Body of pancreas (tissue), 4 donors: ENCODE data around the gene THY1. TPM values are rescaled to one million over a fixed set of nuclear protein-coding genes. Genes with fewer than 3 reads are reported as not detected.

Experiments used
- ATAC-seq: fragments of 150-250 bp; one replicate; pipeline ENCODE4 v1.9.1; 2016
- DNase-seq, 4 donors: peaks; one replicate each; pipeline ENCODE4 v3.0.0-alpha.2; 2019
- H3K27ac ChIP-seq, 4 donors: fragments of 200-600 bp; sonication (generic); 1 replicate in 3 of 4; 2 replicates in 1 of 4; pipeline versions ENCODE4 v1.5.1 to v1.6.1; 2016 to 2019; ENCODE audit warnings: mild to moderate bottlenecking in 1 of 4, mixed read lengths in 1 of 4, moderate library complexity in 1 of 4
- H3K27me3 ChIP-seq, 2 donors: fragments of 200-600 bp; sonication (generic); one replicate each; pipeline ENCODE4 v1.6.0; 2016; ENCODE audit warnings: mild to moderate bottlenecking in 1 of 2
- H3K36me3 ChIP-seq, 2 donors: fragments of 200-600 bp; sonication (generic); replicated peaks in 1 of 2; 2 replicates each; pipeline ENCODE4 v1.5.1; 2016; ENCODE audit warnings: low read depth in 2 of 2; ENCODE audit not compliant: insufficient read depth in 1 of 2
- H3K4me1 ChIP-seq: fragments of 200-600 bp; sonication (generic); one replicate; pipeline ENCODE4 v1.6.0; 2016
- H3K4me3 ChIP-seq, 2 donors: fragments of 200-600 bp; sonication (generic); 1 replicate in 1 of 2; 2 replicates in 1 of 2; pipeline ENCODE4 v1.5.1; 2016 to 2019
- H3K9me3 ChIP-seq, 3 donors: fragments of 200-600 bp; sonication (generic); 1 replicate in 2 of 3; 2 replicates in 1 of 3; pipeline ENCODE4 v1.5.1; 2016
- POLR2A ChIP-seq, 3 donors: fragments of 450-650 bp; IDR thresholded peaks; one replicate each; pipeline ENCODE4 v1.6.1; 2016; ENCODE audit warnings: antibody characterized with exemption in 3 of 3, mild to moderate bottlenecking in 2 of 3
- WGBS, 2 donors: methylation state at CpG; one replicate each; pipeline ENCODE4 v1.1.5; 2017; 5-methylcytosine and 5-hydroxymethylcytosine counted together
- intact Hi-C: fragments of 100-400 bp; cut with DNase I; formaldehyde crosslinking; loops from one replicate; pipeline ENCODE4 v1.15.1; 2023
- total RNA-seq, 2 donors: library from RNA; depleted of rRNA; stranded (reverse); fragments of >200 nt; gene quantifications; one replicate each; pipeline ENCODE4 v1.1.0, GENCODE V29; 2016
- TF ChIP-seq, protein P1 (sequence below), 7 experiments: fragments of 450-650 bp in 4 of 7; fragments of 200-600 bp in 3 of 7; sonication (generic) in 3 of 7; IDR thresholded peaks; one replicate each; pipeline ENCODE4 v1.5.1; 2016 to 2019; ENCODE audit warnings: antibody characterized with exemption in 7 of 7

The THY1 gene
- 1 to 10 TPM; 6.9 to 9.9 TPM for total RNA-seq

DNA sequence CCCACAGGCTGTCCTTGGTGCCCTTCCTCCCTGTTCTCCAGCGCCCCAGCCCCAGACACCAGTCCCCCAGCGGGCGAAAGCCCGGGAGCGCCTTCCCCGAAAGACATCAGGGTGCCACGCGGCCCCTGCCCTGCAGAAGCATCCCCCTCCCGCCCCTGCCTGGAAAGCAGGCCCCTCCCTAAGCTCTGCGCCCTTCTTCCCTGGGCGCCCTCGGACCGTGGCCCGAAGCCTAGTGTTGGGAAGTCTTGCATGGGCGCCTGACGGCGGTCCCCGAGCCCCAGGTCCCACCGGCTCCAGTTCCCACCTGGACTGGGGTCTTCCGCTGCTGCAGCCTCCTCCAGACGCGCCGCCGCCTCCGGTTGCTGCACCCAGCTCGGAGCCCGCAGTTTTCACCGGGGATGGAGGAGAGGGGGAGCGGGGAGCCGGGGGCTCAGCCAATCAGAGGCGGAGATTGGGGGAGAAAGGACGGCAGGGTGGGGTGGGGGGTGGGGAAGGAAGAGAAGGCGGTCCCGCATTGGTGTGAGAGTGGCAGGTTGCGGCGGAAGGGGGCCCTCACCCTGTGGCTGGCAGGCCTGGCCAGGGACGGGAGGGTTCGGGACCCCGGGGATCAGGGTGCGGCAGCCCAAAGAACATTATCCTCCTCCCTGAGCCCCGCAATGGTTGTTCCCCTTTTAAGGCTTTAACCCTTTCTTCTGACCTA, at the start of gene THY1:
Gene THY1, minus strand, starts transcription at position 364 of the 700 bp plus-strand sequence. CDS start 2,267 bp downstream, outside the sequence.
- 5 to 8% methylated on average over 23 to 41 of the region's 41 CpGs for WGBS, 2 donors
- H3K4me3 ChIP-seq = no peak within 1 kb of the TSS
- TF ChIP-seq, protein P1, sequence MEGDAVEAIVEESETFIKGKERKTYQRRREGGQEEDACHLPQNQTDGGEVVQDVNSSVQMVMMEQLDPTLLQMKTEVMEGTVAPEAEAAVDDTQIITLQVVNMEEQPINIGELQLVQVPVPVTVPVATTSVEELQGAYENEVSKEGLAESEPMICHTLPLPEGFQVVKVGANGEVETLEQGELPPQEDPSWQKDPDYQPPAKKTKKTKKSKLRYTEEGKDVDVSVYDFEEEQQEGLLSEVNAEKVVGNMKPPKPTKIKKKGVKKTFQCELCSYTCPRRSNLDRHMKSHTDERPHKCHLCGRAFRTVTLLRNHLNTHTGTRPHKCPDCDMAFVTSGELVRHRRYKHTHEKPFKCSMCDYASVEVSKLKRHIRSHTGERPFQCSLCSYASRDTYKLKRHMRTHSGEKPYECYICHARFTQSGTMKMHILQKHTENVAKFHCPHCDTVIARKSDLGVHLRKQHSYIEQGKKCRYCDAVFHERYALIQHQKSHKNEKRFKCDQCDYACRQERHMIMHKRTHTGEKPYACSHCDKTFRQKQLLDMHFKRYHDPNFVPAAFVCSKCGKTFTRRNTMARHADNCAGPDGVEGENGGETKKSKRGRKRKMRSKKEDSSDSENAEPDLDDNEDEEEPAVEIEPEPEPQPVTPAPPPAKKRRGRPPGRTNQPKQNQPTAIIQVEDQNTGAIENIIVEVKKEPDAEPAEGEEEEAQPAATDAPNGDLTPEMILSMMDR (IDR thresholded peaks at IDR 0.05) = no peak
- no peak for TF ChIP-seq POLR2A (IDR thresholded peaks at IDR 0.05)
- ATAC-seq (no peak), DNase-seq (no peak)
- H3K27ac ChIP-seq = peak within 1 kb of the TSS in 1 of 4 donors; percentile 29
- no peaks in the 10 kb centered on the region for H3K36me3 ChIP-seq
- H3K9me3 ChIP-seq = no peaks in the 10 kb centered on the region
- peaks cover 11% of the 10 kb centered on the region for H3K4me1 ChIP-seq
- intact Hi-C loops = no loop called here
- H3K27me3 ChIP-seq = no peaks in the 10 kb centered on the region

DNA sequence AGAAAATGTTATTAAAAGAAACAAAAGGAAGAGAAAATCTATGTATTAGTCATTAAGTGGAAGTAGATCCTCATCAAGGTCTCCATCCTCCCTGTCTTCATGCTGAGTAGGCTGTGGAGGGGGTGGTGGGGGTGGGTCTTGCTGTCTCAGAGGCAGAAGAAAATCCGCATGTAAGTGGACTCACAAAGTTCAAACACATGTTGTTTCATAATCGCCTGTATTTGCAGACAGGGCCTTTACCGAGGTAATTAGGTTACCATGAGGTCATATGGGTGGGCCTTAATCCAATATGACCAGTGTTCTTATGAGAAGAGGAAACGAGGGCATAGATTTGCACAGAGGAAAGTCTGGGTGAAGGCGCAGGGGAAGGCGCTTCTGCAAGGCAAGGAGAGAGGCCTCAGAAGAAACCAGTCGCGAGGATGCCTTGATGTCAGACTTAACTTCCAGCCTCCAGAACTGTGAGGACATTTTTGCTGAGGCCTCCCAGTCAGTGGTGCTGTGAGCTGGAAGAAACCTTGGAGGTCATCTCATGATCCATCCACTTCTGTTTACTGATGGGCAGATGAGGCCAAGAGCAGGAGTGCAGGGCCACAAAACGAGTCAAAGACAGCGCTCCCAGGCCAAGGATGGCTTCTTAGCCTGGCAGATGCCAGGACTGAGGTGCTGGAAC, 49.3 kb upstream of the THY1 start:
- WGBS, 2 donors = 75% methylated on average over 10 of the region's 10 CpGs
- Histone ChIP-seq H3K36me3 (no peaks in the 10 kb centered on the region), H3K27me3 (no peaks in the 10 kb centered on the region), H3K4me3 (no peak overlapping the region), H3K4me1 (no peaks in the 10 kb centered on the region), H3K9me3 (no peaks in the 10 kb centered on the region), H3K27ac (no peak overlapping the region)
- ATAC-seq = no peak
- intact Hi-C loops = no loop called here
- no peak for DNase-seq
- no peak for TF ChIP-seq POLR2A (IDR thresholded peaks at IDR 0.05)
- TF ChIP-seq, protein P1 (IDR thresholded peaks at IDR 0.05) = no peak

DNA sequence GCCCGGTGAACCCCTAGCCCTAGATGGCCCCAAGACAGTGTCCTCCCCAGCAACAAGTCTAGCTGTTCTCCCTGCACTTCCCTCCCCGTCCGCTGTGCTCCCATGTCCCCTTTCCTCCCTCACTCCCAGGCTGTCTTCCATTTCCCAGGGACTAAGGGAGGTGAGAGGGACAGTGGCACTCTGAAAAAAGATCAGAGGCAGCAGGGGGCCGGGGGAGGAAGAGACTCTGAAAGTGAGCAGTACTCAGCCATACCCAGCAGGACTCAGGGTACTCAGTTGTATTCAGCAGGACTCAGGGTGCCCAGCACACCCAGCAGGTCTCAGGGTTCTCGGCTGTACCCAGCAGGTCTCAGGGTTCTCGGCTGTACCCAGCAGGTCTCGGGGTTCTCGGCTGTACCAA, 48.4 kb upstream of the THY1 start:
- no peaks in the 10 kb centered on the region for H3K9me3 ChIP-seq
- intact Hi-C loops = no loop called here
- no peak for ATAC-seq
- H3K27ac ChIP-seq = no peak overlapping the region
- H3K4me1 ChIP-seq = no peaks in the 10 kb centered on the region
- H3K27me3 ChIP-seq = no peaks in the 10 kb centered on the region
- 71% methylated on average over 4 to 8 of the region's 8 CpGs for WGBS, 2 donors
- TF ChIP-seq, protein P1 (IDR thresholded peaks at IDR 0.05) = no peak
- no peak for TF ChIP-seq POLR2A (IDR thresholded peaks at IDR 0.05)
- H3K4me3 ChIP-seq = no peak overlapping the region
- no peak for DNase-seq
- H3K36me3 ChIP-seq = no peaks in the 10 kb centered on the region

DNA sequence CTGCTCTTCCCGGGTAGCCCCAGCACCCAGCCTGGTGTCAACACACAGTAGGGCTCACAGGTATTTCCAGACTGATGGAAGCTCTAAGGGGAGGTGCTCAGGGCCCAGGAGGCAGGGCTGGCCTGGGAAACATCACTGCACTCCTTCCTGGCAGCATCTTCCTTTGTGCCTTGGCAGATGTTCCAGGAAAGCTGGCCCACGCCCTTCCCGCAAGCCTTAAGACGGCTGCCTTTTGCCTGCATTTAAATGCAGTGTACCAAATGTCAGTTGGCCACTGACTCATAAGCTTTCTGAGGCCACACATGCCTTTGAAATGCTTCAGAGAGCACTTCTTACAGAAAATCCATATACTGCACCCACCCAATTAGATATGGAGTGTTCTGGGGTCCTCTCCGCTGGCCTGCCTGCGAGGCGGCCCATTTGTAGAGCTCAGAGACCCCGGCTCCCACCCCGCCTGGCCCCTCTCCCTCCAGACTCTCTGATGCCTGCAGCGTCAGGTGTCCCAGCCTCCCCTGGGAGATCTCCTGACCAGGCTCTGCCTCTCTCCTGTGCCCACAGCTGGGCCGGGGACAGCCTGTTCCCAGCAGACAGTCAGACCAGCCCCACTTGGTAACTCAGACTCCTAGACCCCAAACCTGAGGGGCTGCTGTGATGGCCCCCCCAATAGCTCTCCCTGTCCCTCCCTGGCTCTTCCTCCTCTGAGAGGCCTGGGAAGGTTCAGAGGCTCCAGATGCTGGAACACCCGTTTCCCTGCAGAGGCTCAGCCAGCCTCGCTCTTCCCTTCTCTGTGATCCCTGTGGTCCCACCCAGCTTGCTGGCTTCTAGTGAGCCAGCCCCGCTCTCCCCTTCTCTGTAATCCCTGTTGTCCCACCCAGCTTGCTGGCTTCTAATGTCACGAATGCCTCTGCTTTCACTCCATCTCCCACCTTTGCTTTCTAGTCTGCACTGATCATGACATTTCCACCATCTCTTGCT, 47.6 kb upstream of the THY1 start:
- 72 to 81% methylated on average over 14 to 15 of the region's 15 CpGs for WGBS, 2 donors
- H3K36me3 ChIP-seq = no peaks in the 10 kb centered on the region
- DNase-seq (peak in 1 of 4 donors; percentile 40), ATAC-seq (no peak)
- H3K27ac ChIP-seq = no peak overlapping the region
- no peaks in the 10 kb centered on the region for H3K4me1 ChIP-seq
- H3K4me3 ChIP-seq = no peak overlapping the region
- intact Hi-C loops = no loop called here
- H3K9me3 ChIP-seq = no peaks in the 10 kb centered on the region
- TF ChIP-seq POLR2A (IDR thresholded peaks at IDR 0.05) = no peak
- TF ChIP-seq, protein P1 (IDR thresholded peaks at IDR 0.05) = no peak
- no peaks in the 10 kb centered on the region for H3K27me3 ChIP-seq
